ENCODE measurements around the gene DAB1. TPM values are rescaled to one million over a fixed set of nuclear protein-coding genes. Genes with fewer than 3 reads are reported as not detected.

The DAB1 gene
- total RNA-seq, 1 experiment from 2014 or later, result not detected

DNA sequence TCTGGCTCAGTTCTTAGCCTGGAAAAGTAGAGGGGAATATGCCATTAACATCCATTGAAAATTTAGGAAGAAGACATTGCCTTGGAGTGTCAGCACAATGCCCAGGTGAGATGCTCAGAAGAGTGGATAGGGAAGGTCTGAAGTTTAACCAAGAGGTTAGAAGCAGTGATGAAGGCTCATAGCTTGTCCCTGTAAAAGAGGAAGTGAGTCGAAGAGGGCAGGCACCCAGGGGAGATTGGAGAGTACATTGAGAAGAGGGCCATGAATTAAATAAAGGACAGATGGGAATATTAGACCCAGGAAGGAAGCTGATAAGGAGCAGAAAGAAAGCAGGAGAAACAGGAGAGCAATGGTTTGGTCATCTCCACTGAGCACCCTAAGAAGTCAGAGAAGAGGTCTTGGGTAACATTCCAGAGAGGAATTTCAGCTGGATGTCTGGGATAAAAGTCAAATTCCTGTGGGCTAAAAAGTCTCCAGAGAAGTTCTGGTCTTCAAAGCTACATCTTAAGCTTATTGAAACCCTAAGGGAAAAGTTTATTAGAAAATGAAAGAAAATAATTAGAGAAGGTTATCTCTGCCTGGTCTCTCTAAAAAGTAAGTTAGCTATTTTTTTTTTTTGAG, 475.3 kb downstream of the DAB1 start:
- no peak overlapping the region for H2AFZ ChIP-seq (ENCODE audit: low read depth, low read length, poor library complexity, severe bottlenecking)
- ATAC-seq, result no peak
- DNase-seq (ENCODE audit: low read depth, low spot score), result no peak
- no peak for TF ChIP-seq SIN3A (IDR thresholded peaks at IDR 0.05; ENCODE audit: low read depth)
- no peak for TF ChIP-seq MAX (IDR thresholded peaks at IDR 0.05)
- TF ChIP-seq YY1 (IDR thresholded peaks at IDR 0.05; ENCODE audit: extremely low read depth, insufficient replicate concordance, low read depth, low read length), result no peak
- no peak for TF ChIP-seq JUND (IDR thresholded peaks at IDR 0.05)
- TF ChIP-seq POLR2AphosphoS5 (IDR thresholded peaks at IDR 0.05; ENCODE audit: low read depth, low read length), result no peak
- no peak for TF ChIP-seq ZNF274 (IDR thresholded peaks at IDR 0.05; ENCODE audit: low read depth, low read length)
- no peak for TF ChIP-seq RAD21 (IDR thresholded peaks at IDR 0.05; ENCODE audit: low read depth)
- TF ChIP-seq ZBTB33 (IDR thresholded peaks at IDR 0.05; ENCODE audit: extremely low read depth, insufficient replicate concordance, low read length), result no peak
- TF ChIP-seq EZH2 (IDR thresholded peaks at IDR 0.05), result no peak
- no peak for TF ChIP-seq CBX3 (IDR thresholded peaks at IDR 0.05; ENCODE audit: low read depth)
- no peak for TF ChIP-seq FOSL1 (IDR thresholded peaks at IDR 0.05; ENCODE audit: low read depth)
- TF ChIP-seq REST (IDR thresholded peaks at IDR 0.05; ENCODE audit: low read depth), result no peak
- TF ChIP-seq CEBPB (IDR thresholded peaks at IDR 0.05; ENCODE audit: low read depth), result no peak
- TF ChIP-seq CTCF (IDR thresholded peaks at IDR 0.05 in 2 of 3, conservative IDR thresholded peaks at IDR 0.05 in 1 of 3; ENCODE audit: borderline replicate concordance in 1 of 3, insufficient read depth in 1 of 3, low read depth in 2 of 3, low read length in 2 of 3), result no peak
- no TSS peak for BruUV-seq (replicated peaks)
- H4K20me1 ChIP-seq (ENCODE audit: insufficient read depth), result no peaks in the 10 kb centered on the region
- no peak overlapping the region for H3K4me3 ChIP-seq (replicated peaks in 1 of 2; ENCODE audit: low read depth in 1 of 2, low read length in 2 of 2)
- H3K36me3 ChIP-seq (ENCODE audit: control insufficient read depth in 1 of 2, insufficient read depth in 2 of 2, low read length in 2 of 2), result no peaks in the 10 kb centered on the region
- intact Hi-C loops (cut with micrococcal nuclease), result no loop called here
- peaks cover 13% of the 10 kb centered on the region; the same call in 1 of the 2 replicates for H3K27me3 ChIP-seq (ENCODE audit: insufficient read depth, low read length)
- no peak overlapping the region for H3K27ac ChIP-seq (ENCODE audit: low read depth, low read length)
- no peaks in the 10 kb centered on the region for H3K9me2 ChIP-seq (ENCODE audit: insufficient read depth)
- H3K4me2 ChIP-seq (ENCODE audit: low read length), result no peak overlapping the region
- no peaks in the 10 kb centered on the region for H3K79me2 ChIP-seq (ENCODE audit: insufficient read depth, low read length)
- POLR2A ChIA-PET, result no interaction called here
- H3K4me1 ChIP-seq (ENCODE audit: control insufficient read depth in 1 of 2, insufficient read depth in 2 of 2, low read length in 2 of 2), result no peaks in the 10 kb centered on the region
- no peak overlapping the region for H3K9ac ChIP-seq (ENCODE audit: low read length)
- CTCF ChIA-PET, result no interaction called here
- RAD21 ChIA-PET (ENCODE audit: low non-redundant PET in 1 of 2, low total read pairs in 2 of 2, uncharacterized antibody in 2 of 2, unreplicated experiment in 2 of 2), result no interaction called here
- no peaks in the 10 kb centered on the region for H3K9me3 ChIP-seq (ENCODE audit: control insufficient read depth in 1 of 2, insufficient read depth in 1 of 2, low read depth in 1 of 2, low read length in 2 of 2)

All from HCT116 (cell line).